HEK293T (cell line): ENCODE results near the gene MICALL2.

Source experiments
- CTCF ChIA-PET: fragments of 350-600 bp; formaldehyde crosslinking; extraction: SDS; loops from one replicate; lab custom pipeline; 2021; ENCODE audit warnings: antibody characterized with exemption, inconsistent platforms; lab: Yijun Ruan, JAX
- POLR2A ChIA-PET: fragments of 350-600 bp; formaldehyde crosslinking; extraction: SDS; loops from one replicate; lab custom pipeline; 2020; ENCODE audit warnings: antibody characterized with exemption, inconsistent platforms; lab: Yijun Ruan, JAX
- DNase-seq: peaks from one replicate; pipeline ENCODE4 v3.0.0; 2012; ENCODE audit warnings: mixed read lengths; ENCODE audit errors: extremely low spot score
- ARNT ChIP-seq: fragments of 450-650 bp; IDR thresholded peaks from 2 replicates; pipeline ENCODE4 v1.6.1; 2017; ENCODE audit warnings: mild to moderate bottlenecking
- BHLHE40 ChIP-seq: fragments of 450-650 bp; IDR thresholded peaks from 2 replicates; pipeline ENCODE4 v1.6.1; 2016; ENCODE audit warnings: mild to moderate bottlenecking, moderate library complexity, borderline replicate concordance
- CTBP1 ChIP-seq: fragments of 450-650 bp; IDR thresholded peaks from 2 replicates; pipeline ENCODE4 v1.6.1; 2016; ENCODE audit warnings: borderline replicate concordance
- ELF4 ChIP-seq: fragments of 450-650 bp; IDR thresholded peaks from 2 replicates; pipeline ENCODE4 v1.6.1; 2017; ENCODE audit warnings: antibody characterized with exemption
- FOXA1 ChIP-seq: fragments of 450-650 bp; IDR thresholded peaks from 2 replicates; pipeline ENCODE4 v1.6.1; 2016; ENCODE audit warnings: mild to moderate bottlenecking
- FOXK2 ChIP-seq: fragments of 450-650 bp; IDR thresholded peaks from 2 replicates; pipeline ENCODE4 v1.6.1; 2016; ENCODE audit warnings: mild to moderate bottlenecking
- FOXM1 ChIP-seq: fragments of 450-650 bp; IDR thresholded peaks from 2 replicates; pipeline ENCODE4 v1.6.1; 2017; ENCODE audit warnings: mild to moderate bottlenecking, borderline replicate concordance
- HDGF ChIP-seq: fragments of 450-650 bp; IDR thresholded peaks from 2 replicates; pipeline ENCODE4 v1.6.1; 2017; ENCODE audit warnings: antibody characterized with exemption, borderline replicate concordance
- L3MBTL2 ChIP-seq: fragments of 450-650 bp; conservative IDR thresholded peaks from 2 replicates; pipeline ENCODE4 v1.6.1; 2016; ENCODE audit warnings: mild to moderate bottlenecking
- LEF1 ChIP-seq: fragments of 450-650 bp; IDR thresholded peaks from 2 replicates; pipeline ENCODE4 v1.6.1; 2017; ENCODE audit warnings: mild to moderate bottlenecking, borderline replicate concordance
- NFRKB ChIP-seq: fragments of 450-650 bp; IDR thresholded peaks from 2 replicates; pipeline ENCODE4 v1.6.1; 2016; ENCODE audit warnings: mild to moderate bottlenecking, moderate library complexity
- PKNOX1 ChIP-seq: fragments of 450-650 bp; IDR thresholded peaks from 2 replicates; pipeline ENCODE4 v1.6.1; 2016
- SP1 ChIP-seq: fragments of 450-650 bp; IDR thresholded peaks from 2 replicates; pipeline ENCODE4 v1.6.1; 2017
- SUZ12 ChIP-seq: fragments of 450-650 bp; IDR thresholded peaks from 2 replicates; pipeline ENCODE4 v1.6.1; 2016; ENCODE audit warnings: mild to moderate bottlenecking
- TARDBP ChIP-seq: fragments of 450-650 bp; IDR thresholded peaks from 2 replicates; pipeline ENCODE4 v1.6.1; 2016
- ZNF384 ChIP-seq: fragments of 450-650 bp; IDR thresholded peaks from 2 replicates; pipeline ENCODE4 v1.6.1; 2016

The MICALL2 gene

GRCh38 chr7:1460821-1461645 lies 1.8 kb upstream of the MICALL2 start:
- TF ChIP-seq FOXM1 (no peak), TARDBP (no peak), ZNF384 (no peak), CTBP1 (no peak), NFRKB (no peak), ELF4 (no peak), L3MBTL2 (no peak), SUZ12 (no peak), PKNOX1 (no peak), HDGF (no peak), LEF1 (no peak), FOXK2 (no peak), SP1 (no peak), ARNT (no peak)
- ChIA-PET CTCF (interaction anchor here (1.0 kb wide), 1 partner anchor 13 kb away, joined by 3 read pairs; no protein-coding TSS in a partner anchor), POLR2A (no interaction called here)
- DNase-seq = no peak

- CTCF ChIA-PET = interaction anchor here (1.0 kb wide), 1 partner anchor 14 kb away, joined by 3 read pairs; no protein-coding TSS in a partner anchor
- POLR2A ChIA-PET = interaction anchor here (1.1 kb wide), 1 partner anchor 12 kb away, joined by 3 read pairs; no protein-coding TSS in a partner anchor
- TF ChIP-seq BHLHE40 (no peak), NFRKB (no peak), L3MBTL2 (no peak), TARDBP (no peak), SP1 (no peak), LEF1 (no peak), ZNF384 (no peak), FOXK2 (no peak), ARNT (no peak)
- no peak for DNase-seq
Observed at GRCh38 chr7:1459920-1460820, 900 bp upstream of the MICALL2 start.

- ChIA-PET CTCF (no interaction called here), POLR2A (interaction anchor here (1.1 kb wide), 1 partner anchor 11 kb away, joined by 3 read pairs; no protein-coding TSS in a partner anchor)
- peak; percentile 100 for DNase-seq
- TF ChIP-seq LEF1 = no peak
Observed at GRCh38 chr7:1459512-1459892, 232 bp upstream of the MICALL2 start.

- TF ChIP-seq HDGF = no peak
- no peak for TF ChIP-seq CTBP1
- DNase-seq = no peak
- ChIA-PET POLR2A (no interaction called here), CTCF (interaction anchor here (1.2 kb wide), 1 partner anchor 26 kb away, joined by 3 read pairs; no protein-coding TSS in a partner anchor)
Observed at GRCh38 chr7:1457949-1458682, 1.2 kb downstream of the MICALL2 start.

- DNase-seq = no peak
- POLR2A ChIA-PET = no interaction called here
- TF ChIP-seq SP1 (no peak), NFRKB (no peak), CTBP1 (no peak), L3MBTL2 (no peak), SUZ12 (no peak)
- CTCF ChIA-PET = interaction anchor here (1.2 kb wide), 1 partner anchor 25 kb away, joined by 3 read pairs; no protein-coding TSS in a partner anchor
Observed at GRCh38 chr7:1457059-1457948, 2.0 kb downstream of the MICALL2 start.

- TF ChIP-seq FOXA1 (no peak), PKNOX1 (no peak), NFRKB (no peak), FOXK2 (no peak), FOXM1 (no peak), SP1 (no peak), L3MBTL2 (no peak), ELF4 (no peak), LEF1 (no peak), SUZ12 (no peak), ZNF384 (no peak), CTBP1 (no peak)
- no peak for DNase-seq
- ChIA-PET POLR2A (no interaction called here), CTCF (no interaction called here)
Observed at GRCh38 chr7:1455955-1456354, 3.3 kb downstream of the MICALL2 start.
